COLO668 (cell line): ENCODE results near the gene HS3ST2.
"Not testable (repeated sequence)": the region's sequence is repeated elsewhere in the genome, so short reads cannot be mapped to it uniquely, and the experiment has no call there.

Experiments used
- DNase-seq: peaks from one replicate; lab custom pipeline; 2025; ENCODE audit not compliant: unreplicated experiment; lab: John Stamatoyannopoulos, UW

HS3ST2 gene

GRCh38 chr16:22929461-22929860 is 115.5 kb downstream of the HS3ST2 start:
- no peak for DNase-seq

GRCh38 chr16:22932032-22932771 is 118.2 kb downstream of the HS3ST2 start:
- DNase-seq: no peak

DNA sequence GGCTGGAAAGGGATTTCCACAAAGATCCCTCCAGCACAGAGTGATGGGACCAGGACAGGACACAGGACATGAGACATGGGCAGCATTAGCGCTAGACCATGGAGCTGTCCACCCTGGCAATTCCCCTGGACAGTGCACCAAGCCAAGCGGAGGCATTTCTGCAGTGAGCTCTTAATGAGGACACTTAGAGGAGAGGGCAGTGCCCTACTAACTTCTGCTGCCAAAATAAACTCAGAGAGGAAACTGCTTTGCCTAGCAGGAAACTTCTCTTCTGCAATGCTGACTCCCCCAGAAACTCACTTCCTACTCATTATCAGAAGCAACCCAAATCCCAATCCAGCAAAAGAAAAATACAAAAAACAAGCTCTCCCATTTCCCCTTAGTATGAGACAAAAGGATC is 119.2 kb downstream of the HS3ST2 start:
- no peak for DNase-seq

- no peak for DNase-seq
Measured at GRCh38 chr16:22934786-22935185, 120.8 kb downstream of the HS3ST2 start.

DNA sequence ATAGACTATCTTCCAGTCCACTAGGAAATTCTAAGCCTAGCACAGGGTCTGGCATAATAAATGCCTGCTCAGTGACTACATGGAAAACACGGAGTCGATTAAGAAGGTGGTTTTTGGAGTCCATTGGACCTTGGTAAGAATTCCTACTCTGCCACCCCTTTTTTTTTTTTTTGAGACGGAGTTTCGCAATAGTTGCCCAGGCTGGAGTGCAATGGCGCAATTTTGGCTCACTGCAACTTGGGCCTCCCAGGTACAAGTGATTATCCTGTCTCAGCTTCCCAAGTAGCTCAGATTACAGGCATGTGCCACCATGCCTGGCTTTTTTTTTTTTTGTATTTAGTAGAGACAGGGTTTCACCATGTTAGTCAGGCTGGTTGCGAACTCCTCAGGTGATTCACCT is 123.2 kb downstream of the HS3ST2 start:
- DNase-seq: no peak

- DNase-seq: no peak
Measured at GRCh38 chr16:22938647-22939046, 124.7 kb downstream of the HS3ST2 start.

DNA sequence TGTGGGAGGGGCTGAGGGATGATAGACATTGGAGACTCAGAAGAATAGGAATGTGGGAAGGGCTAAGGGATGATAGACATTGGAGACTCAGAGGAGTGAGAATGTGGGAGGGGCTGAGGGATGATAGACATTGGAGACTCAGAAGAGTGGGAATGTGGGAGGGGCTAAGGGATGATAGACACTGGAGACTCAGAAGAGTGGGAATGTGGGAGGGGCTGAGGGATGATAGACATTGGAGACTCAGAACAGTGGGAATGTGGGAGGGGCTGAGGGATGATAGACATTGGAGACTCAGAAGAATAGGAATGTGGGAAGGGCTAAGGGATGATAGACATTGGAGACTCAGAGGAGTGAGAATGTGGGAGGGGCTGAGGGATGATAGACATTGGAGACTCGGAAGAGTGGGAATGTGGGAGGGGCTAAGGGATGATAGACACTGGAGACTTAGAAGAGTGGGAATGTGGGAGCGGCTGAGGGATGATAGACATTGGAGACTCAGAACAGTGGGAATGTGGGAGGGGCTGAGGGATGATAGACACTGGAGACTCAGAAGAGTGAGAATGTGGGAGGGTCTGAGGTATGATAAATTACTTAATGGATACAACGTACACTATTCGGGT is 125.9 kb downstream of the HS3ST2 start:
- DNase-seq: not testable (repeated sequence)

DNA sequence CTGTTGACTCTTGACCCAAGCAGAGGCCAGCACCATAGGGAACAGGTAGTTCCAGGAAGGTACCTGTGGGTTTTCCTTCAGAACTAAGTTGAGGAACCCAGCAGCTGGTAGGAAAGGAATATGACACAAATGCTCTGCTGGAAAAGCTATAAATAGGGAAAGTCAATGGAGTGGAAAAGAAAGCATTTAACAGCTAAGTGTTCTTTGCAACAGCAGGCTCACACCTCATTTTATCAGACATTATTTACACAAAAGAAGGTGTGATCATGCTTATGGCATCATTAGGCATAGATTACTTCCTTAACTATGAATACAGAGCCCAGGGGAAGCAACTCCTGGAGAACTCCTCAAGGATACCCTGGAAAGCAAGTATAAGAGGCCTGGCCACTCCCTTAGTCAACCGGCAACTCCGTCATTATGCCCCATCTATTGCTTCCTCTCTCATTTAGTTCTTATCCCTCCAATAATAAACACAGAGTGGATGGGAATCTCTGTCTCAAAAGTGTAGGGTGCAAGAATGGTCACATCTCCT is 128.1 kb downstream of the HS3ST2 start:
- no peak for DNase-seq

DNA sequence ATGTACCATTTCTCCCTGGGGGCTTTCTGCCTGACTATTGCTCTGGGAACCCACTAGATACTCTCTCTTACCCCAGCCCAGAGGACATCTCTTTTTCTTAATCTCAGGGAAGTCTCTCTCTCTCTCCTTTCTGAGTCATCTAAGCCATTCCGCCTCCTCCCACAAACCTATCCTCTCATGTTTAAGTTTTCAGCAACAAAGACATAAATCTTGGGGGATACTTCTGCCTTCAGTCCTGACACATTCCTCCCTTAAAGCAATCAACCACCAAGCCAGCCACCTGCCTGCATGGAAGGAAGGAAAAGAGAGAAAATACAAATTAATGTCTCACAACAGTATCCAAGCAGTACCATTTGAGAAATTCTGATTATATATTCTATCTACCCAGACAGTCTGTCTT is 128.8 kb downstream of the HS3ST2 start:
- no peak for DNase-seq

DNA sequence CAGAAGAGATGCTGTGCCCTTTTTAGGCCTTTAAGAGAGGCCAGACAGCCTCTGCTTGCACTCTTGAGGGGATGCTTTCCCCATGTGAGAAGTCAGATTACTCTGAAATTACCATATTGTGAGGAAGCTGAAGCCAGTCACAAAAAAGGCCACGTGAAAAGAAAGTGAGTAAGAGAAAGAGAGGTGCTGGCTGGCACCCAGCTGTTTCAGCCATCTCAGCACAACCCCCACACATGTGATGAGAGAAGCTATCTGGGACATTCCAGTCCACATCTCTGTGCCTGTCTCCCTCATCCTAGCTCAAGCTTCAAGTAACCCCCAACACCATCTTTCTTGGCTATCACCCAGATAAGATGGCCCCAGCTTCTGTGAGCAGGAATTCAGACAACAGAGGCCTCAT is 131.4 kb downstream of the HS3ST2 start:
- no peak for DNase-seq

DNA sequence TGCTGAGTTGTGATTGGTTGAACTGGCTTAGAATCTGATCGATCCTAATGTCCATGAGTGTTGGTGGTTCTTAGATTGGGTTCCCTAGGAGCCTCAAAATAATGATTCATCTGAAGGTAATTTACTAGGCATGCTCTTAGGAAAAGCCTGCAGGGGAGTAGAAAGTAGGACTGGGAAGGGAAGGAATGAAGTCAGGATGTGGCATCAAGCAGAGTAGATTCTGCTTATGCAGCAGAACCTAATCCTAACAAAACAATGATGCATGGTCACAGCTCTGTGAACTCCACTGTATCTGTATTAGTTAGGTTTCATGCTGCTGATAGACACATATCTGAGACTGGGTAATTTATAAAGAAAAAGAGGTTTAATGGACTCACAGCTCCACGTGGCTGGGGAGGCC is 132.5 kb downstream of the HS3ST2 start:
- no peak for DNase-seq

DNA sequence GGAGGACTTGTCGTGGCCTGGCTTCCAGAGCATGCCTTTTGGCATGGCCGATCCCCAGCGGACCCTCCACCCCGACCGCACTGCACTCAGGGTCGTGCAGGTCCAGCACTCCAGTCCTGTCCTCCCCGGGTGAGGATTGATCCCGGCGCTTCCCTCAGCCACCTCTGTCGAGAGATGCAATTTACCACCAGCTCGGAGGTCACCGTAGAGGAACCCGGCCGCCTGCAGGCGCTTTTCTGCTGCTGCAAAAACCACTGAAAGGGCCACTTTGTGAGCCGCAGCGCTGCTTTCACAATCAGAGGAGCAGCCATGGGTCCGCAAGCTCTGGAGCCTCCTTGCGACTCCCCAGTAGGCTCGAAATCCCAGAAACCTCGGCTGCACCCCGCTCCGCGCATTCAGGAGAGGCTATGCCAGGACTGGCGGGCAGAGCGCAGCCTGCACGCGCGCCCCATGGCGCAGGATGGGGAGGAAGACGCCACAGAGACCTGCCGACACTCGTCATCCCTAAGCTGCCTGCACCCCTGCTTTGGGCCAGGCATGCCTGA is 134.2 kb downstream of the HS3ST2 start:
- no peak for DNase-seq

- peak; percentile 71 for DNase-seq
Measured at GRCh38 chr16:22948603-22949368, 134.8 kb downstream of the HS3ST2 start.

DNA sequence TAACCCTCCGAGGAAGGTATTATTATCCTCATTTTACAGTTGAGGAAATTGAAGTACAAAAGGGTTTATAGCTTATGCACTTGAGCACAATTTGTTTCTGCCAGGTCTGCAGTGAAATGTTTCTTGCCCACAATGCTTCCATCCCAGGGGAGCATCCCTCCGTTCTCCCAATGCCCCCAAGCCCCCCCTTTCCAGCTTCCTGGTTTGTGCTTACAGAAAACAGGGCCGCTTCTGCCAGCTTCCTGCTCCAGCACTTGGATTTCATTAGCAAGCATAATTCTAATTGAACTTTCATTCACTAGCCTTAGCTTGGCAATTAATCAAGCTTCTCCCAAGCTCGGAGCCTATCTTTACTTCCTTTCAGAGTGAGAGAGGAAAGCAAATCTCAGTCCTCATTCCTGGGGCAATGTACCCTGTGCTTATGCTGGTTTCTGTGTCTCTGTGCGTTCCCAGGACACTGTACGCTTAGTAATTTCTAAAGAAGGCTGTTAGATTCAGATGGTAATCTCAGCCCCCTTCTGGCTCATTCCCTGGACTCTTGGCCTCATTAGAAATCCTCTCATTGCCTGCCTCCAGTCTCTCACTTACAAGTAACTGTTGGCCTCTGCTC is 141.6 kb downstream of the HS3ST2 start:
- no peak for DNase-seq

DNA sequence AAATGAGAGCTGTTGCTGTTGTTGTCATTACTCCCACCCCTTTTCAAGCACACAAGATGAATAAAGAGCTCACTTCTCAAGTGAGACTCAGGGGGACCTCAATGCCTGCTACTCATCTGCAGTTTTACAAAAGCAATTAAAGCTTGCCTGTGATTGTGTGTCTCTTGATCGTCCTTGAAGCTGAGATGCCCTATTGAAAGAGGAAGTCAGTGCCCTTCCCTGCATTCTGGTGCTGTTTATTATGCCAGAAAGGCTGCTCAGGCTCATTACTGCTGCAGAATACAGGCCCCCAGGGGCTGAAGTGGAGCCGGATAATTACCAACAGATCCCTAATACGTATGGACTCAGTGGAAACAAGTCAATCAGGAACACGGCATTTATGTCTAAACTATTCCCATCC is 147.2 kb downstream of the HS3ST2 start:
- no peak for DNase-seq

DNA sequence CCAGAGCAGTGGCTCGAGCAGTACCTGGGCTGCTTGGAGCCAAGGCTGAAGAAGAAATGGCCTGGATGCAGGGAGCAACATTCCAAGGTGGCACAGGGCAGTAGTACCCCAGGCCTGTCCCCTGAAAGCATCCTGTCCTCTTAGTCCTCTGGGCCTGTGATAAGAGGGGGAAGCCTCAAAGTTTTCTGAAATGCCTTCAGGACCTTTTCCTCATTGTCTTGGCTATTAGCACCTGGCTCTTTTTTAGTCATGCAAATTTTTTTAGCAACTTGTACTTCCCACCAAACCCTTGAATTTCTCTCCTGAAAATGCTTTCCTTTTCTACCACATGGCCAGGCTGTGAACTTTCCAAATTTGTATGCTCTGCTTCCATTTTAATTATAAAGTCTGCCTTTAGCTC is 148.9 kb downstream of the HS3ST2 start:
- DNase-seq: no peak
